Upper lobe of left lung (tissue), 6 donors: ENCODE data around the gene SLC26A1. TPM values are rescaled to one million over a fixed set of nuclear protein-coding genes. Genes with fewer than 3 reads are reported as not detected.
A peak's percentile ranks its signal among the peaks of the same experiment; 100 is the strongest.

Experiments
- ATAC-seq, 2 donors: fragments of 200-7000 bp; cut with Tn5 transposase; one replicate each; pipeline ENCODE4 v1.9.1; 2022; ENCODE audit warnings: mild to moderate bottlenecking in 2 of 2, moderate library complexity in 2 of 2; ENCODE audit not compliant: low FRiP score in 2 of 2
- DNase-seq, 2 donors: peaks; one replicate each; pipeline ENCODE4 v3.0.0-alpha.2; 2019 to 2020
- H3K27ac ChIP-seq, 4 donors: fragments of 200-600 bp; sonication (generic); one replicate each; pipeline ENCODE4 v1.5.1; 2016 to 2019
- H3K27me3 ChIP-seq, 4 donors: fragments of 200-600 bp; sonication (generic); one replicate each; pipeline ENCODE4 v1.5.1; 2017 to 2019
- H3K36me3 ChIP-seq, 4 donors: fragments of 200-600 bp; sonication (generic); one replicate each; pipeline ENCODE4 v1.5.1; 2016 to 2019
- H3K4me1 ChIP-seq, 4 donors: fragments of 200-600 bp; sonication (generic); one replicate each; pipeline ENCODE4 v1.5.1; 2018 to 2019
- H3K4me3 ChIP-seq, 4 donors: fragments of 200-600 bp; sonication (generic); one replicate each; pipeline ENCODE4 v1.5.1; 2017 to 2019; ENCODE audit warnings: mild to moderate bottlenecking in 2 of 4, moderate library complexity in 1 of 4
- H3K9me3 ChIP-seq, 4 donors: fragments of 200-600 bp; sonication (generic); one replicate each; pipeline ENCODE4 v1.5.1; 2018 to 2019
- EP300 ChIP-seq, 4 donors: sonication (generic); formaldehyde crosslinking; IDR thresholded peaks; one replicate each; pipeline ENCODE4 v1.5.1; 2017; ENCODE audit warnings: antibody characterized with exemption in 4 of 4, control low read depth in 2 of 4
- POLR2A ChIP-seq, 4 donors: fragments of 450-650 bp; IDR thresholded peaks; one replicate each; pipeline ENCODE4 v1.5.1; 2016 to 2017; ENCODE audit warnings: antibody characterized with exemption in 4 of 4, mild to moderate bottlenecking in 2 of 4
- POLR2AphosphoS5 ChIP-seq, 2 donors: sonication (generic); formaldehyde crosslinking; IDR thresholded peaks; one replicate each; pipeline ENCODE4 v1.5.1; 2017; ENCODE audit warnings: antibody characterized with exemption in 2 of 2
- WGBS, 2 donors: methylation state at CpG; one replicate each; pipeline ENCODE4 v1.1.5; 2017 to 2018; 5-methylcytosine and 5-hydroxymethylcytosine counted together
- total RNA-seq, 6 donors: library from RNA; depleted of rRNA in 4 of 6; stranded (reverse); fragments of >200 nt in 4 of 6; gene quantifications; one replicate each; pipeline versions ENCODE4 v1.1.0 to v1.2.1, GENCODE V29; 2016 to 2021
- TF ChIP-seq, protein P1 (sequence below), 6 experiments: fragments of 450-650 bp in 4 of 6; fragments of 200-600 bp in 2 of 6; sonication (generic) in 2 of 6; IDR thresholded peaks; one replicate each; pipeline ENCODE4 v1.5.1; 2016 to 2019; ENCODE audit warnings: antibody characterized with exemption in 6 of 6
- donor health status: DM: no; HTN: no; CAD: no; lungs with moderate emphysema.
- donor health status: DM: no; HTN: yes; CAD: no; lungs with severe emphysema.

The SLC26A1 gene
- total RNA-seq, 6 donors from 2014 or later = 0.39 to 2.1 (median 0.68) TPM

GRCh38 chr4:948936-949300, 44.3 kb downstream of the SLC26A1 start:
- WGBS, 2 donors = 90% methylated on average over 6 to 13 of the region's 13 CpGs
- DNase-seq (peak in 1 of 2 donors; percentile 53), ATAC-seq (no peak)
- H3K36me3 ChIP-seq = peaks cover 0 to 21% (median 11%) of the 10 kb centered on the region in 4 donors
- H3K4me1 ChIP-seq = peaks cover 0 to 8% (median 5%) of the 10 kb centered on the region in 4 donors
- no peak for TF ChIP-seq EP300 (IDR thresholded peaks at IDR 0.05)
- no peak for TF ChIP-seq POLR2AphosphoS5 (IDR thresholded peaks at IDR 0.05)
- TF ChIP-seq, protein P1, sequence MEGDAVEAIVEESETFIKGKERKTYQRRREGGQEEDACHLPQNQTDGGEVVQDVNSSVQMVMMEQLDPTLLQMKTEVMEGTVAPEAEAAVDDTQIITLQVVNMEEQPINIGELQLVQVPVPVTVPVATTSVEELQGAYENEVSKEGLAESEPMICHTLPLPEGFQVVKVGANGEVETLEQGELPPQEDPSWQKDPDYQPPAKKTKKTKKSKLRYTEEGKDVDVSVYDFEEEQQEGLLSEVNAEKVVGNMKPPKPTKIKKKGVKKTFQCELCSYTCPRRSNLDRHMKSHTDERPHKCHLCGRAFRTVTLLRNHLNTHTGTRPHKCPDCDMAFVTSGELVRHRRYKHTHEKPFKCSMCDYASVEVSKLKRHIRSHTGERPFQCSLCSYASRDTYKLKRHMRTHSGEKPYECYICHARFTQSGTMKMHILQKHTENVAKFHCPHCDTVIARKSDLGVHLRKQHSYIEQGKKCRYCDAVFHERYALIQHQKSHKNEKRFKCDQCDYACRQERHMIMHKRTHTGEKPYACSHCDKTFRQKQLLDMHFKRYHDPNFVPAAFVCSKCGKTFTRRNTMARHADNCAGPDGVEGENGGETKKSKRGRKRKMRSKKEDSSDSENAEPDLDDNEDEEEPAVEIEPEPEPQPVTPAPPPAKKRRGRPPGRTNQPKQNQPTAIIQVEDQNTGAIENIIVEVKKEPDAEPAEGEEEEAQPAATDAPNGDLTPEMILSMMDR (IDR thresholded peaks at IDR 0.05) = no peak
- TF ChIP-seq POLR2A (IDR thresholded peaks at IDR 0.05) = no peak
- no peaks in the 10 kb centered on the region for H3K27me3 ChIP-seq
- no peak overlapping the region for H3K27ac ChIP-seq
- H3K9me3 ChIP-seq = no peaks in the 10 kb centered on the region
- H3K4me3 ChIP-seq = no peak overlapping the region

DNA sequence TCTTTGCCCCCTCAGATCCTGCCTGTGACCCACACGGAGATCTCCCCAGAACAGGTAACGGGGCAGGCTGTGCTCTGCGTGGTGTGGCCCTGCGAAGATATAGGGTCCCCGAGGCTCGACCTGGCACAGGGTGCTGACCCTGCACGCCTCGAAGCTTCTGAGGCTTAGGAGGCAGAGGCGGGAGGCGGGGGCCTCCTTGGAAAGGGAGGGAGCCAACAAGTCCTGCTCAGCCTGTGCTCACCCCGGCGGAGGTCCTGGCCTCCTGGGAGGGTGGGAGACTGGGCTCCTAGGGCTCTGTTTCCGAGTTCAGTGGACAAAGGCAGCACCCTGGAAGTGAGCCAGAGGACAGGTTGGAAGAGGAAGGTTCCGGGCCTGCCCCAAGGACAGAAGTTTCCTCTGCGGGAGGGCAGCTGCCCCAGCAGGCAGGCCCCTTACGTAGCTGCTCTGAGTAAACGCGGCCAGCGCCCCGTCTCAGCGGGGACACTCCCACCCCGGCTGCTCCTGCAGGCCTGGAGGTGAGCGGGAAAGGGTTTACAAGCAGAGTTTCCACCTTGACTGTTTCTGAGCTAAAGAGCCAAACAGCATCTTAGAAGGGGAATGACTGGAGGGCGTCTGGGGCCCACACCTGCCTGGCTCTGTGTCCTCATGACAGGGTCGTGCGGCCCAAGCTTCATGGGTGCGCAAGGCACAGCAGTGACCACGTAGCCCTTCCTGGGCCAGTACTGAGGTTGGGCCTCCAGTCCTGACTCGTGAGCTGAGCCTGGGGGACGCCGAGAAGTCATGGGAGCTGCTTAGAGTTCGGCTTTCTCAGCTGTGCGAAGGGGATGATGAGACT, 44.9 kb downstream of the SLC26A1 start:
- DNase-seq (peak in 1 of 2 donors; percentile 62), ATAC-seq (no peak)
- peaks cover 0 to 8% (median 5%) of the 10 kb centered on the region in 4 donors for H3K4me1 ChIP-seq
- no peaks in the 10 kb centered on the region for H3K9me3 ChIP-seq
- TF ChIP-seq EP300 (IDR thresholded peaks at IDR 0.05) (no peak), POLR2A (IDR thresholded peaks at IDR 0.05) (no peak), POLR2AphosphoS5 (IDR thresholded peaks at IDR 0.05) (no peak)
- TF ChIP-seq, protein P1 (IDR thresholded peaks at IDR 0.05) = no peak
- no peak overlapping the region for H3K27ac ChIP-seq
- H3K27me3 ChIP-seq = no peaks in the 10 kb centered on the region
- 92 to 93% methylated on average over 30 to 33 of the region's 33 CpGs for WGBS, 2 donors
- H3K36me3 ChIP-seq = peaks cover 0 to 15% (median 8%) of the 10 kb centered on the region in 4 donors
- no peak overlapping the region for H3K4me3 ChIP-seq

DNA sequence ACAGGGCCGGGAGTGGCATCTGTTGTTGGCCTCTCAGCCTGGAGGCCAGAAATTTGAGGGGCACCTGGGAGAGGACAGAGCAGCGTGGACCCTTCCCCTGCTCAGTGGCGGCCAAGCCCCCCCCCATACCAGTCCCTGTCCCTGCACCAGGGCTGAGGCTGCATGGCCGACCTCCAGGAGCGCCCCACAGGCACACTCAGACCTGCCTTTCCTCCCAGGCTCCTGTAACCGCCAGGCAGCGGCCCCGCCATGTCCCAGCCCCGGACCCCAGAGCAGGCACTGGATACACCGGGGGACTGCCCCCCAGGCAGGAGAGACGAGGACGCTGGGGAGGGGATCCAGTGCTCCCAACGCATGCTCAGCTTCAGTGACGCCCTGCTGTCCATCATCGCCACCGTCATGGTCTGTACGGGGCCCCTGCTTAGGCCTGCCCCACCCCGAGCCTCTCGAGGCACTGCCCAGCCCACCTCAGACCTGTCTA, 45.7 kb downstream of the SLC26A1 start:
- DNase-seq (peak in 1 of 2 donors; percentile 68), ATAC-seq (no peak)
- Histone ChIP-seq H3K27me3 (no peaks in the 10 kb centered on the region), H3K4me3 (no peak overlapping the region), H3K4me1 (peaks cover 0 to 8% (median 5%) of the 10 kb centered on the region in 4 donors), H3K36me3 (peaks cover 0 to 10% (median 6%) of the 10 kb centered on the region in 4 donors), H3K9me3 (no peaks in the 10 kb centered on the region), H3K27ac (no peak overlapping the region)
- WGBS, 2 donors = 91 to 95% methylated on average over 8 to 12 of the region's 19 CpGs
- TF ChIP-seq POLR2A (IDR thresholded peaks at IDR 0.05) (no peak), POLR2AphosphoS5 (IDR thresholded peaks at IDR 0.05) (no peak), EP300 (IDR thresholded peaks at IDR 0.05) (no peak)
- TF ChIP-seq, protein P1 (IDR thresholded peaks at IDR 0.05) = no peak

- Histone ChIP-seq H3K27ac (no peak overlapping the region), H3K4me3 (no peak overlapping the region), H3K4me1 (peaks cover 0 to 8% (median 5%) of the 10 kb centered on the region in 4 donors), H3K27me3 (no peaks in the 10 kb centered on the region), H3K9me3 (no peaks in the 10 kb centered on the region), H3K36me3 (peaks cover 0 to 8% (median 4%) of the 10 kb centered on the region in 4 donors)
- DNase-seq (peak in 1 of 2 donors; percentile 61), ATAC-seq (no peak)
- 65 to 69% methylated on average over 43 to 62 of the region's 62 CpGs for WGBS, 2 donors
- no peak for TF ChIP-seq POLR2A (IDR thresholded peaks at IDR 0.05)
- TF ChIP-seq, protein P1 (IDR thresholded peaks at IDR 0.05) = no peak
- no peak for TF ChIP-seq EP300 (IDR thresholded peaks at IDR 0.05)
- no peak for TF ChIP-seq POLR2AphosphoS5 (IDR thresholded peaks at IDR 0.05)
These were observed 46.4 kb downstream of the SLC26A1 start for GRCh38 chr4:946517-947471.
